Neural cell (in vitro differentiated cells): ENCODE measurements around the gene ACACA.

ENCODE experiments used
- EZH2 ChIP-seq: fragments of 200-600, 300-800 bp; shearing (Covaris generic), sonication (generic); IDR thresholded peaks from 2 replicates; pipeline ENCODE4 v1.6.1; 2014; ENCODE audit warnings: antibody characterized with exemption, low read length, borderline replicate concordance, mild to moderate bottlenecking; ENCODE audit not compliant: insufficient read depth, poor library complexity, severe bottlenecking
- POLR2AphosphoS5 ChIP-seq: IDR thresholded peaks from 2 replicates; pipeline ENCODE4 v1.6.1; 2012
- TF ChIP-seq, protein P1 (sequence below): fragments of 450-650 bp; IDR thresholded peaks from 2 replicates; pipeline ENCODE4 v1.5.1; 2014; ENCODE audit warnings: antibody characterized with exemption, mild to moderate bottlenecking, moderate library complexity; ENCODE audit not compliant: poor library complexity, severe bottlenecking

GRCh38 chr17:37392024-37392590 is 14.5 kb downstream of the ACACA start:
- TF ChIP-seq, protein P1, sequence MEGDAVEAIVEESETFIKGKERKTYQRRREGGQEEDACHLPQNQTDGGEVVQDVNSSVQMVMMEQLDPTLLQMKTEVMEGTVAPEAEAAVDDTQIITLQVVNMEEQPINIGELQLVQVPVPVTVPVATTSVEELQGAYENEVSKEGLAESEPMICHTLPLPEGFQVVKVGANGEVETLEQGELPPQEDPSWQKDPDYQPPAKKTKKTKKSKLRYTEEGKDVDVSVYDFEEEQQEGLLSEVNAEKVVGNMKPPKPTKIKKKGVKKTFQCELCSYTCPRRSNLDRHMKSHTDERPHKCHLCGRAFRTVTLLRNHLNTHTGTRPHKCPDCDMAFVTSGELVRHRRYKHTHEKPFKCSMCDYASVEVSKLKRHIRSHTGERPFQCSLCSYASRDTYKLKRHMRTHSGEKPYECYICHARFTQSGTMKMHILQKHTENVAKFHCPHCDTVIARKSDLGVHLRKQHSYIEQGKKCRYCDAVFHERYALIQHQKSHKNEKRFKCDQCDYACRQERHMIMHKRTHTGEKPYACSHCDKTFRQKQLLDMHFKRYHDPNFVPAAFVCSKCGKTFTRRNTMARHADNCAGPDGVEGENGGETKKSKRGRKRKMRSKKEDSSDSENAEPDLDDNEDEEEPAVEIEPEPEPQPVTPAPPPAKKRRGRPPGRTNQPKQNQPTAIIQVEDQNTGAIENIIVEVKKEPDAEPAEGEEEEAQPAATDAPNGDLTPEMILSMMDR: no peak
- no peak for TF ChIP-seq EZH2
- no peak for TF ChIP-seq POLR2AphosphoS5
